HEK293T (cell line): ENCODE results near the gene CD226.

Source experiments
- CTCF ChIA-PET: fragments of 350-600 bp; formaldehyde crosslinking; extraction: SDS; loops from one replicate; lab custom pipeline; 2021; ENCODE audit warnings: antibody characterized with exemption, inconsistent platforms; lab: Yijun Ruan, JAX
- POLR2A ChIA-PET: fragments of 350-600 bp; formaldehyde crosslinking; extraction: SDS; loops from one replicate; lab custom pipeline; 2020; ENCODE audit warnings: antibody characterized with exemption, inconsistent platforms; lab: Yijun Ruan, JAX
- DNase-seq: peaks from one replicate; pipeline ENCODE4 v3.0.0; 2012; ENCODE audit warnings: mixed read lengths; ENCODE audit errors: extremely low spot score
- ARNT ChIP-seq: fragments of 450-650 bp; IDR thresholded peaks from 2 replicates; pipeline ENCODE4 v1.6.1; 2017; ENCODE audit warnings: mild to moderate bottlenecking
- BHLHE40 ChIP-seq: fragments of 450-650 bp; IDR thresholded peaks from 2 replicates; pipeline ENCODE4 v1.6.1; 2016; ENCODE audit warnings: mild to moderate bottlenecking, moderate library complexity, borderline replicate concordance
- CTBP1 ChIP-seq: fragments of 450-650 bp; IDR thresholded peaks from 2 replicates; pipeline ENCODE4 v1.6.1; 2016; ENCODE audit warnings: borderline replicate concordance
- ELF4 ChIP-seq: fragments of 450-650 bp; IDR thresholded peaks from 2 replicates; pipeline ENCODE4 v1.6.1; 2017; ENCODE audit warnings: antibody characterized with exemption
- FOXA1 ChIP-seq: fragments of 450-650 bp; IDR thresholded peaks from 2 replicates; pipeline ENCODE4 v1.6.1; 2016; ENCODE audit warnings: mild to moderate bottlenecking
- FOXK2 ChIP-seq: fragments of 450-650 bp; IDR thresholded peaks from 2 replicates; pipeline ENCODE4 v1.6.1; 2016; ENCODE audit warnings: mild to moderate bottlenecking
- FOXM1 ChIP-seq: fragments of 450-650 bp; IDR thresholded peaks from 2 replicates; pipeline ENCODE4 v1.6.1; 2017; ENCODE audit warnings: mild to moderate bottlenecking, borderline replicate concordance
- HDGF ChIP-seq: fragments of 450-650 bp; IDR thresholded peaks from 2 replicates; pipeline ENCODE4 v1.6.1; 2017; ENCODE audit warnings: antibody characterized with exemption, borderline replicate concordance
- L3MBTL2 ChIP-seq: fragments of 450-650 bp; conservative IDR thresholded peaks from 2 replicates; pipeline ENCODE4 v1.6.1; 2016; ENCODE audit warnings: mild to moderate bottlenecking
- LEF1 ChIP-seq: fragments of 450-650 bp; IDR thresholded peaks from 2 replicates; pipeline ENCODE4 v1.6.1; 2017; ENCODE audit warnings: mild to moderate bottlenecking, borderline replicate concordance
- NFRKB ChIP-seq: fragments of 450-650 bp; IDR thresholded peaks from 2 replicates; pipeline ENCODE4 v1.6.1; 2016; ENCODE audit warnings: mild to moderate bottlenecking, moderate library complexity
- SP1 ChIP-seq: fragments of 450-650 bp; IDR thresholded peaks from 2 replicates; pipeline ENCODE4 v1.6.1; 2017
- SUZ12 ChIP-seq: fragments of 450-650 bp; IDR thresholded peaks from 2 replicates; pipeline ENCODE4 v1.6.1; 2016; ENCODE audit warnings: mild to moderate bottlenecking
- TARDBP ChIP-seq: fragments of 450-650 bp; IDR thresholded peaks from 2 replicates; pipeline ENCODE4 v1.6.1; 2016
- ZNF384 ChIP-seq: fragments of 450-650 bp; IDR thresholded peaks from 2 replicates; pipeline ENCODE4 v1.6.1; 2016
- TF ChIP-seq, protein P1 (sequence below): fragments of 450-650 bp; IDR thresholded peaks from 2 replicates; pipeline ENCODE4 v1.6.1; 2016

Gene CD226

DNA sequence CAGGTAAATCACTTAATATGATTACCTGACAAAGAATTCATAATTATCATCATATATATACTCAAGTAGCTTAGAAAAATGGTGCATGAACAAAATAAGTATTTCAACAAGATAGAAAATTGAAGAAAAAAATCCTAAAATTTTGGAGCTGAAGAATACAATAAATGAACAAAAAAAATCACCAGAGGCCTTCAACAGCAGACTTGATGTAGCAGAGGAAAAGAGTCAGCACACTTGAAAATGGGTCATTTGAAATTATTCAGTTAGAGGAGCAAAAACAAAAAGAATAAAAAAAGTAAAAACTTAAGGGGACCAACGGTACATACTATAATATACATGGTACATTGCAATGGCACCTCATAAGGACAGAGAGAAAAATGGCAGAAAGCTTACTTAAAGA is 40.2 kb upstream of the CD226 start:
- ChIA-PET CTCF (no interaction called here), POLR2A (no interaction called here)
- DNase-seq, result no peak
- no peak for TF ChIP-seq CTBP1
- TF ChIP-seq NFRKB, result no peak
- TF ChIP-seq L3MBTL2, result no peak
- no peak for TF ChIP-seq SUZ12
- no peak for TF ChIP-seq ARNT
- TF ChIP-seq FOXA1, result no peak

DNA sequence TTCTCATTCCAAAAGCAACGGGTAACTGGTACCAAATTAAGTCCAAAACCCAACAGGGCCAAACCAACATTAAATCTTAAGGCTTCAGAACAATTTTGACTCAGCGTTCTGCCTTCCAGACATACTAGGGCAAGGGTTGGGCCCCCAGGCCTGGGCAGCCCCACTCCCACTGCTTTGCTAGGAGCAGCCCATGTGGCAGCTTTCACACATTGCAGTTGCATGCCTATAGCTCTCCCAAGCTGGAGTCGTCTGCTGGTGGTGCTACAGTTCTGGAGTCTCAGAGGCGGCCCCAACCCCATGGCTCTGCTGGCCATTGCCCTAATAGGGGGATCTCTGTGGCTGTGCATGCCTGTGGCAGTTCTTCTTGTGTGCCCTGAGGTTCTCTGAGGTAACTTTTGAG is 37.6 kb upstream of the CD226 start:
- ChIA-PET POLR2A (no interaction called here), CTCF (no interaction called here)
- DNase-seq, result no peak

DNA sequence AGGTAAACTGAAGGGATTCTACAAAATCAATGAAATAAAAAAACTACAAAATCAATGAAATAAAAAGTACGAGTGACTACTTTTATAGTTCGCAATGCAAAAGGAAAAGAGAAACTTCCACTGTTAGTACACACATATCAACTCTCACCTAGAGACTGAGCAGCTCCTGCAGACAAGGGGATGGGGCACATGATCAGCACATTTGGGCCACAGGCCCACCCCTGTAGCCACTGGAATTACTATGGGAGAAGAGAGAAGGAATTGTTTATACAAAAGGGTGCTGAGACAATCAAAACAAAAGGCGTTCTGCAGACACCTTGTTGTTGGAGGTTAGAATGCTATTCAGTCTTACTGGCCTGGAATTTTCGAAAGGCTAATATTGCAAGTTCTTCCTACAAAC is 34.7 kb upstream of the CD226 start:
- CTCF ChIA-PET, result no interaction called here
- no peak for TF ChIP-seq ARNT
- TF ChIP-seq ELF4, result no peak

More for the DNA sequence above, 37.6 kb upstream of the CD226 start:
- TF ChIP-seq TARDBP (no peak), CTBP1 (no peak), SP1 (no peak), HDGF (no peak), FOXK2 (no peak), SUZ12 (no peak), ARNT (no peak), NFRKB (no peak), ELF4 (no peak), BHLHE40 (no peak), ZNF384 (no peak), FOXM1 (no peak), L3MBTL2 (no peak), FOXA1 (no peak), LEF1 (no peak)
- TF ChIP-seq, protein P1, sequence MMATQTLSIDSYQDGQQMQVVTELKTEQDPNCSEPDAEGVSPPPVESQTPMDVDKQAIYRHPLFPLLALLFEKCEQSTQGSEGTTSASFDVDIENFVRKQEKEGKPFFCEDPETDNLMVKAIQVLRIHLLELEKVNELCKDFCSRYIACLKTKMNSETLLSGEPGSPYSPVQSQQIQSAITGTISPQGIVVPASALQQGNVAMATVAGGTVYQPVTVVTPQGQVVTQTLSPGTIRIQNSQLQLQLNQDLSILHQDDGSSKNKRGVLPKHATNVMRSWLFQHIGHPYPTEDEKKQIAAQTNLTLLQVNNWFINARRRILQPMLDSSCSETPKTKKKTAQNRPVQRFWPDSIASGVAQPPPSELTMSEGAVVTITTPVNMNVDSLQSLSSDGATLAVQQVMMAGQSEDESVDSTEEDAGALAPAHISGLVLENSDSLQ, result no peak

DNA sequence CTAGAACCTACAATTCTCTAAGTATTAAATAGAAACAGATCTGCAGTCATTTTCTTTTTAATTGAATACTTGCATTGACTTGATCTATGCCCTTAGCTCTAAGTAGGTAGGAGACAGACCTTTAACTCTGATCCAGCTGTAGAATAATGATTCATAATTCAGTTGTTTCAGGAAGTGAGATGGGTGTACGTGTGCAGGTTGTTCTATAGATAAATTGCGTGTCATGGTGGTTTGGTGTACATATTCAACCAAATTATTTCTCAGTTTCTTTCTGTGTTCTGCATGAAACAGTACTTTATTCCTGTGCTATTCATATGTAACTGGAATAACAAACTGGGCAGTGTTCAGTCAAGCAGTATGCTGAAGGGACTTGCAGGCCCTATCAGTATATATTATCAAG is 34.3 kb upstream of the CD226 start:
- ChIA-PET CTCF (no interaction called here), POLR2A (no interaction called here)
- TF ChIP-seq SUZ12 (no peak), BHLHE40 (no peak), NFRKB (no peak), SP1 (no peak), FOXA1 (no peak), TARDBP (no peak), ZNF384 (no peak), HDGF (no peak), ELF4 (no peak), FOXM1 (no peak), LEF1 (no peak)
- TF ChIP-seq, protein P1, result no peak
- no peak for DNase-seq

More for the DNA sequence above, 34.7 kb upstream of the CD226 start:
- POLR2A ChIA-PET, result no interaction called here
- no peak for DNase-seq

DNA sequence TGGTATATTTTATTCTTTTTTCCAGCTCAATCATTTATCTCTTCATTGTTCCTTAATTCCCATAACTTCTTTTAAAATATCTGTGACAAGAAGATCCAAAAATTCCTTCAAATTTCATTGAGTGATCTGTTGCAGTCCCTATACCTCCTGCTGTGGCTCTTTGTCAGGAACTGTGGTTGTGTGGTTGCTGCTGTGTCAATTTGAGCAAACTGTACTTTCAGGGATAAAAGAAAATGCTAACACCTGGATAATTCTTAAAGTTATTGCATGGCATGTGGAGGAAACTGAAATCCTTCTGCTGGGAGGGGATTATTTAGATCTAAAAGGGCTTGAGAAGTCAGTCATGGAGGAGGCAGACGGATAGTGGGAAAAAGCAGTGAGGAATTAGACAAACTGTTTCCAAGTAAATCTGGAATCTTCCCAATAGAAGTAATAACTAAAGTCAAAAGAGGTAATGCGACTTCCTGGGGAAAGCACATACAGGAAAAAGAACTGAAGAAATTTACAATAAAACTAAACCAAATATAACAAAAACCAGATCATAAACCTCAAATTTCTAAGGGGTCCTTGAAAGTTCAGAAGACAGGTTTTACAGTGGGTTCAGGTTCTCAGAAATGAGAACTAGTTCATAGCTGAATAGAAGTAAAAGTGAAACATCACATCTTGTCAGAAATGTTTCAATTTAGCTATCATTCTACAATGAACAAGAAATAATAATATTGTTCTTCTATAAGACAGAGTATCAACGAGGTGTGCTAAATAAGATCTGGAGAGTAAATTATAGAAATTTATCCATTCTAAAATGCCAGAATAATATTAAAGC is 33.5 kb upstream of the CD226 start:
- no peak for DNase-seq
- CTCF ChIA-PET, result interaction anchor here (0.6 kb wide), 1 partner anchor 79 kb away, joined by 3 read pairs; no protein-coding TSS in a partner anchor
- TF ChIP-seq LEF1, result no peak
- TF ChIP-seq SUZ12, result no peak
- TF ChIP-seq TARDBP, result no peak
- TF ChIP-seq CTBP1, result no peak
- TF ChIP-seq ELF4, result no peak
- TF ChIP-seq, protein P1, result no peak
- POLR2A ChIA-PET, result no interaction called here

DNA sequence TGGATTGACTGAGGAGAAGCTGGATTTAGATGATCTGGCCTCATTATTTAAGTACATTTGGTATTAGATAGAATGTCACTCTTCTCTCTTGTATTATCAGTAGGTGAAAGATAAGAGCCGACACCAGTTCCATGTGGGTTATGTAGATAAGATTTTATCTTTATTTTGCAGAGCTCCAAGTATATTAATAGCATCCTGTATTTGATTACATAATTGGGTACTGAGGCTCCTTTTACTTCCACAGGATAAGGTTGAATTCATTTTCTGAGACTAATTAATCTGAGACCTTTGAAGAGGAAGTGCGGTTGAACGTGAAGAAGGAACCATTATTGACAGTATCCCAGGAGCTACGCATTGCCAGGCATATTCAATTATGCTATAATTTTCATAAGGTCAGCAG is 32.8 kb upstream of the CD226 start:
- POLR2A ChIA-PET, result no interaction called here
- CTCF ChIA-PET, result no interaction called here
- DNase-seq, result no peak
- TF ChIP-seq, protein P1, result no peak
- no peak for TF ChIP-seq HDGF
- no peak for TF ChIP-seq FOXM1
- TF ChIP-seq CTBP1, result no peak
- TF ChIP-seq TARDBP, result no peak
- TF ChIP-seq SUZ12, result no peak
- no peak for TF ChIP-seq NFRKB
- TF ChIP-seq L3MBTL2, result no peak
